ENCODE results near the gene SPEG.

SPEG gene

DNA sequence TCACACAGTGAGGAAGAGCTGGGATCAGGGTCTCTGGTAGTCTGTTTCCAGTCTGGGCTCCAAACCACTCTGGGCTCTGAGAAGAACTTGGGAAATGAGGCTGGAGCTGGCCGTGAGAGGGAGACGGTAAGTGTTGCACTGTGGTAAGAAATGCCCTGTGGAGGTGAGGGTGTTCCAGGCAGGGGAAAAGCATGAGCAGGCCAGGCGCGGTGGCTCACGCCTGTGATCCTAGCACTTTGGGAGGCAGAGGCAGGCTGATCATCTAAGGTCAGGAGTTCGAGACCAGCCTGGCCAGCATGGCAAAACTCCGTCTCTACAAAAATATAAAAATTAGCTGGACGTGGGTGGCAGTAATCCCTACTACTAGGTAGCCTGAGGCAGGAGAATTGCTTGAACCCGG is 30.8 kb upstream of the SPEG start:
- no peak for ATAC-seq
- no peak for TF ChIP-seq GLIS3 (CRISPR knock-in tag; IDR thresholded peaks at IDR 0.05)
- TF ChIP-seq, protein P1, sequence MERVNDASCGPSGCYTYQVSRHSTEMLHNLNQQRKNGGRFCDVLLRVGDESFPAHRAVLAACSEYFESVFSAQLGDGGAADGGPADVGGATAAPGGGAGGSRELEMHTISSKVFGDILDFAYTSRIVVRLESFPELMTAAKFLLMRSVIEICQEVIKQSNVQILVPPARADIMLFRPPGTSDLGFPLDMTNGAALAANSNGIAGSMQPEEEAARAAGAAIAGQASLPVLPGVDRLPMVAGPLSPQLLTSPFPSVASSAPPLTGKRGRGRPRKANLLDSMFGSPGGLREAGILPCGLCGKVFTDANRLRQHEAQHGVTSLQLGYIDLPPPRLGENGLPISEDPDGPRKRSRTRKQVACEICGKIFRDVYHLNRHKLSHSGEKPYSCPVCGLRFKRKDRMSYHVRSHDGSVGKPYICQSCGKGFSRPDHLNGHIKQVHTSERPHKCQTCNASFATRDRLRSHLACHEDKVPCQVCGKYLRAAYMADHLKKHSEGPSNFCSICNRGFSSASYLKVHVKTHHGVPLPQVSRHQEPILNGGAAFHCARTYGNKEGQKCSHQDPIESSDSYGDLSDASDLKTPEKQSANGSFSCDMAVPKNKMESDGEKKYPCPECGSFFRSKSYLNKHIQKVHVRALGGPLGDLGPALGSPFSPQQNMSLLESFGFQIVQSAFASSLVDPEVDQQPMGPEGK (CRISPR knock-in tag; IDR thresholded peaks at IDR 0.05; ENCODE audit: borderline replicate concordance) = no peak

DNA sequence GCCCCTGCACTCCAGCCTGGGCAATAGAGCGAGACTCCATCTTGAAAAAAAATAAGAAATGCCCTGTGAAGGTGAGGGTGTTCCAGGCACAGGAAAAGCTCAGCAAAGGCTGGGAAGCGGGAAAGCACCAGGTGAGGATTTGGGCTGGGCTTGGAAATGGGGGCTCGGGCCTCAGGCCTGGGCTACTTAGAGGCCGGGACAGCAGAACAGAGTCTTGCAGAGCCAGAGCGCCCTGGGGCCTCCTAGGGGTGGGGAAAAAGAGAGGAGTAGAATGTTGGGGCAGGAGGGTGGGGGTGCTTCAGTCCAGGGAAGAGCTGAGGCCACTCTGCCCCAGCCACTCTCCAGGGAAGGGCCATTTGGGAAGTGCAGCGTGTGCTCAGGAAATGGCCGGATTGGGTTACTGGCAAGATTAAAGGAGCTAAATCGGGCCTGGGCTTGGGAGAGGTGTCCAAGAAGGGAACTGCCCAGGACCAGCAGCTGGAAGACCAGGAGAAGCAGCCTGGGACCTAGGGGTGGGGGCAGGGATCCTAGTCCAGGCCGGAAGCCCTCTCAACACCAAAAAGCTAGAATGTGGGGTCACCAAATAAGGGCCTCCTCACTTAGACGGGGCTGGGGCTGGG is 30.2 kb upstream of the SPEG start:
- TF ChIP-seq ISL1 (CRISPR knock-in tag; IDR thresholded peaks at IDR 0.05) (no peak), BACH2 (CRISPR knock-in tag; IDR thresholded peaks at IDR 0.05; ENCODE audit: borderline replicate concordance) (no peak)
- no peak for ATAC-seq

DNA sequence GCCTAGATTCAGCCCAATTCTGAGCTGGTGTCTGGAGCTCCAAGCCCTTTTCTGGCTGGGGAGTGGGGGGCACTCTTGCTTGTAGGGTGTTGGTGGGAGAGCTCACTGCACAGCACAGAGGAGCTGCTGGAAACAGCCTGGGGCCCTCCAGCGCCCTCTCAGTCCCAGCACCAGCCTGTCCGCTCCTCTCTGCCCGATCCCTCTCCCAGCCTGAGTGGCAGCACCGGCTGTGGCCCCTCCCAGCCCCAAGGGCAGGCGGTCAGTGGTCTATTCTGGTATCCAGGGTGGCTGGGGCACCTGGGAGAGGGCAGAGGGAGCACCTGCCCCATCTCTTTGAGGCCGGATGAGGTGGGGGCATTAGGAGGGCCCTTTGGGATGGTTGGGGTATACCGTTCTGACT is 29.7 kb upstream of the SPEG start:
- TF ChIP-seq TOX (CRISPR knock-in tag; IDR thresholded peaks at IDR 0.05; ENCODE audit: borderline replicate concordance) = no peak
- TF ChIP-seq, protein P2, sequence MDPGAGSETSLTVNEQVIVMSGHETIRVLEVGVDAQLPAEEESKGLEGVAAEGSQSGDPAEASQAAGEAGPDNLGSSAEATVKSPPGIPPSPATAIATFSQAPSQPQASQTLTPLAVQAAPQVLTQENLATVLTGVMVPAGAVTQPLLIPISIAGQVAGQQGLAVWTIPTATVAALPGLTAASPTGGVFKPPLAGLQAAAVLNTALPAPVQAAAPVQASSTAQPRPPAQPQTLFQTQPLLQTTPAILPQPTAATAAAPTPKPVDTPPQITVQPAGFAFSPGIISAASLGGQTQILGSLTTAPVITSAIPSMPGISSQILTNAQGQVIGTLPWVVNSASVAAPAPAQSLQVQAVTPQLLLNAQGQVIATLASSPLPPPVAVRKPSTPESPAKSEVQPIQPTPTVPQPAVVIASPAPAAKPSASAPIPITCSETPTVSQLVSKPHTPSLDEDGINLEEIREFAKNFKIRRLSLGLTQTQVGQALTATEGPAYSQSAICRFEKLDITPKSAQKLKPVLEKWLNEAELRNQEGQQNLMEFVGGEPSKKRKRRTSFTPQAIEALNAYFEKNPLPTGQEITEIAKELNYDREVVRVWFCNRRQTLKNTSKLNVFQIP (CRISPR knock-in tag; IDR thresholded peaks at IDR 0.05; ENCODE audit: borderline replicate concordance, low read depth) = no peak
- no peak for TF ChIP-seq RARB (CRISPR knock-in tag; IDR thresholded peaks at IDR 0.05)
- TF ChIP-seq, protein P3, sequence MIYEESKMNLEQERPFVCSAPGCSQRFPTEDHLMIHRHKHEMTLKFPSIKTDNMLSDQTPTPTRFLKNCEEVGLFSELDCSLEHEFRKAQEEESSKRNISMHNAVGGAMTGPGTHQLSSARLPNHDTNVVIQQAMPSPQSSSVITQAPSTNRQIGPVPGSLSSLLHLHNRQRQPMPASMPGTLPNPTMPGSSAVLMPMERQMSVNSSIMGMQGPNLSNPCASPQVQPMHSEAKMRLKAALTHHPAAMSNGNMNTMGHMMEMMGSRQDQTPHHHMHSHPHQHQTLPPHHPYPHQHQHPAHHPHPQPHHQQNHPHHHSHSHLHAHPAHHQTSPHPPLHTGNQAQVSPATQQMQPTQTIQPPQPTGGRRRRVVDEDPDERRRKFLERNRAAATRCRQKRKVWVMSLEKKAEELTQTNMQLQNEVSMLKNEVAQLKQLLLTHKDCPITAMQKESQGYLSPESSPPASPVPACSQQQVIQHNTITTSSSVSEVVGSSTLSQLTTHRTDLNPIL (CRISPR knock-in tag; IDR thresholded peaks at IDR 0.05; ENCODE audit: low read depth) = no peak
- no peak for TF ChIP-seq BACH2 (CRISPR knock-in tag; IDR thresholded peaks at IDR 0.05; ENCODE audit: borderline replicate concordance)
- TF ChIP-seq TCF4 (CRISPR knock-in tag; IDR thresholded peaks at IDR 0.05; ENCODE audit: borderline replicate concordance) = no peak
- no peak for TF ChIP-seq GLIS3 (CRISPR knock-in tag; IDR thresholded peaks at IDR 0.05)
- no peak for ATAC-seq

DNA sequence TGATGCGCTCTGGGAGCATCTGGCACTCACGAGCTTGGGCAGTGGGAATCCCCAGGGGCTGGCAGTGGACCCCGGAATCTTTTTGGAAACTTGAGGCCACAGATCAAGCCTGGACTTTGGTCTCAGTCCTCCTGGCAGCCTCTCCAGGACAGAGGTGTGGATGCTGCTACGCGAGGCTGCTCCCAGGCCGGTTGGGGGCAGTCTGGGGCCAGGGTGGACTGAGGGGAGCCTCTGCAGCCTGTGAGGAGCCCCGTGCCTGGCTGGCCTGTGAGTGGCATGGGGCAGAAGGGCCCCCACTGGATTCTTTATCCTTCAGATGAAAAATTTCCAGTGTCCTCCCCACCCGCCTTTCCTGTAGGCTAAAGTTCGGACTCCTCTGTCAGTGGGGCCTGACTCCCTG is 29.2 kb upstream of the SPEG start:
- no peak for ATAC-seq
- TF ChIP-seq BACH2 (CRISPR knock-in tag; IDR thresholded peaks at IDR 0.05; ENCODE audit: borderline replicate concordance) = no peak
- no peak for TF ChIP-seq ZFP3 (CRISPR knock-in tag; IDR thresholded peaks at IDR 0.05)
- TF ChIP-seq, protein P4, sequence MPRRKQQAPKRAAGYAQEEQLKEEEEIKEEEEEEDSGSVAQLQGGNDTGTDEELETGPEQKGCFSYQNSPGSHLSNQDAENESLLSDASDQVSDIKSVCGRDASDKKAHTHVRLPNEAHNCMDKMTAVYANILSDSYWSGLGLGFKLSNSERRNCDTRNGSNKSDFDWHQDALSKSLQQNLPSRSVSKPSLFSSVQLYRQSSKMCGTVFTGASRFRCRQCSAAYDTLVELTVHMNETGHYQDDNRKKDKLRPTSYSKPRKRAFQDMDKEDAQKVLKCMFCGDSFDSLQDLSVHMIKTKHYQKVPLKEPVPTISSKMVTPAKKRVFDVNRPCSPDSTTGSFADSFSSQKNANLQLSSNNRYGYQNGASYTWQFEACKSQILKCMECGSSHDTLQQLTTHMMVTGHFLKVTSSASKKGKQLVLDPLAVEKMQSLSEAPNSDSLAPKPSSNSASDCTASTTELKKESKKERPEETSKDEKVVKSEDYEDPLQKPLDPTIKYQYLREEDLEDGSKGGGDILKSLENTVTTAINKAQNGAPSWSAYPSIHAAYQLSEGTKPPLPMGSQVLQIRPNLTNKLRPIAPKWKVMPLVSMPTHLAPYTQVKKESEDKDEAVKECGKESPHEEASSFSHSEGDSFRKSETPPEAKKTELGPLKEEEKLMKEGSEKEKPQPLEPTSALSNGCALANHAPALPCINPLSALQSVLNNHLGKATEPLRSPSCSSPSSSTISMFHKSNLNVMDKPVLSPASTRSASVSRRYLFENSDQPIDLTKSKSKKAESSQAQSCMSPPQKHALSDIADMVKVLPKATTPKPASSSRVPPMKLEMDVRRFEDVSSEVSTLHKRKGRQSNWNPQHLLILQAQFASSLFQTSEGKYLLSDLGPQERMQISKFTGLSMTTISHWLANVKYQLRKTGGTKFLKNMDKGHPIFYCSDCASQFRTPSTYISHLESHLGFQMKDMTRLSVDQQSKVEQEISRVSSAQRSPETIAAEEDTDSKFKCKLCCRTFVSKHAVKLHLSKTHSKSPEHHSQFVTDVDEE (CRISPR knock-in tag; IDR thresholded peaks at IDR 0.05) = no peak
- no peak for TF ChIP-seq ZC3H10 (CRISPR knock-in tag; IDR thresholded peaks at IDR 0.05)
- TF ChIP-seq GLIS3 (CRISPR knock-in tag; IDR thresholded peaks at IDR 0.05) = no peak
- TF ChIP-seq, protein P3 (CRISPR knock-in tag; IDR thresholded peaks at IDR 0.05; ENCODE audit: low read depth) = no peak
- no peak for TF ChIP-seq TCF4 (CRISPR knock-in tag; IDR thresholded peaks at IDR 0.05; ENCODE audit: borderline replicate concordance)
- TF ChIP-seq, protein P5, sequence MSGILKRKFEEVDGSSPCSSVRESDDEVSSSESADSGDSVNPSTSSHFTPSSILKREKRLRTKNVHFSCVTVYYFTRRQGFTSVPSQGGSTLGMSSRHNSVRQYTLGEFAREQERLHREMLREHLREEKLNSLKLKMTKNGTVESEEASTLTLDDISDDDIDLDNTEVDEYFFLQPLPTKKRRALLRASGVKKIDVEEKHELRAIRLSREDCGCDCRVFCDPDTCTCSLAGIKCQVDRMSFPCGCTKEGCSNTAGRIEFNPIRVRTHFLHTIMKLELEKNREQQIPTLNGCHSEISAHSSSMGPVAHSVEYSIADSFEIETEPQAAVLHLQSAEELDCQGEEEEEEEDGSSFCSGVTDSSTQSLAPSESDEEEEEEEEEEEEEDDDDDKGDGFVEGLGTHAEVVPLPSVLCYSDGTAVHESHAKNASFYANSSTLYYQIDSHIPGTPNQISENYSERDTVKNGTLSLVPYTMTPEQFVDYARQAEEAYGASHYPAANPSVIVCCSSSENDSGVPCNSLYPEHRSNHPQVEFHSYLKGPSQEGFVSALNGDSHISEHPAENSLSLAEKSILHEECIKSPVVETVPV (CRISPR knock-in tag; IDR thresholded peaks at IDR 0.05) = no peak
- no peak for TF ChIP-seq RARB (CRISPR knock-in tag; IDR thresholded peaks at IDR 0.05)
- TF ChIP-seq ISL1 (CRISPR knock-in tag; IDR thresholded peaks at IDR 0.05) = no peak
- TF ChIP-seq CSDC2 (CRISPR knock-in tag; IDR thresholded peaks at IDR 0.05) = no peak
- TF ChIP-seq, protein P1 (CRISPR knock-in tag; IDR thresholded peaks at IDR 0.05; ENCODE audit: borderline replicate concordance) = no peak
- TF ChIP-seq SNAI2 (CRISPR knock-in tag; IDR thresholded peaks at IDR 0.05) = no peak
- TF ChIP-seq TOX (CRISPR knock-in tag; IDR thresholded peaks at IDR 0.05; ENCODE audit: borderline replicate concordance) = no peak
- TF ChIP-seq ZFP30 (CRISPR knock-in tag; IDR thresholded peaks at IDR 0.05) = no peak

All from SK-N-SH treated with all-trans-retinoic acid at 6 μM for 48 hours (cell line).